Islet of Langerhans (tissue), 1 donor: ENCODE data around the gene SORBS2.
"Not testable (repeated sequence)": the region's sequence is repeated elsewhere in the genome, so short reads cannot be mapped to it uniquely, and the experiment has no call there.

Experiments
- FAIRE-seq: peaks from one replicate; lab custom pipeline; 2011; peaks lifted over from hg19 to GRCh38; lab: Jason Lieb, UNC

The SORBS2 gene

DNA sequence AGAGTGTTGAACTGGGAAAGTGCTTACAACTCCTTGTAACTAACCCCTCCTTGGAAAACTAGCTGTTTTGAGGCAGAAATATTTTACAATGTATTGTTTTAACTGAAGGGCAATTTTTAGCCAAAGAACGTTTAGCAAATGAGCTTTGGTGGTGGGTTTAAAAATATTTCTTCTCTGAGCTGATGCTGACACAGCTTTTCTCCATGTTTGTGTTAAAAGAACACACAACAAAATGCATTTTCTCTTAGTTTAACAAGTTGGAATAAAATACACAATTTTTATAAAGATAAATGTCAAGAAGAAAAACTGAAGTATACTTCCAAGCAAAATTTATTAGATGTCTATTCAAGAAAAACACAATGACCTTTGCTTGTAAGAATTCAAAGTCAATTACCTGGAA, 226.8 kb downstream of the SORBS2 start:
- no peak for FAIRE-seq

DNA sequence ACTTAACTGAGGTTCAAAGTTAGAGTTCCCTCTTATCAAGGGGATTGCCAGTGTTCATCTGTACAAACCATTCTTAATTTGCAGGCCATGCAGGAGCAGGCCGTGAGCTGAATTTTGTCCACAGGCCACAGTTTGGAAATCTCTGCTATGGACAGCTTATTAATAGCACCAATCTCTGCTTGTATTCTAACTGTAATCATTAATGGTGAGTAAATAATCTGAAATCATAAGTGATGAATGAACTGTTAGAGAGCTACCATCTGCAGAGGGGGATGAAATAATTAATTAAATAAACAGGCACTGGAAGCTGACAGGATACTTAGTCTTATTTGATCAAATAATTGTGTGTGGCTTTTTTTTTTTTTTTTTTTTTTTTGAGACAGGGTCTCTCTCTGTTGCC, 228.2 kb downstream of the SORBS2 start:
- no peak for FAIRE-seq

DNA sequence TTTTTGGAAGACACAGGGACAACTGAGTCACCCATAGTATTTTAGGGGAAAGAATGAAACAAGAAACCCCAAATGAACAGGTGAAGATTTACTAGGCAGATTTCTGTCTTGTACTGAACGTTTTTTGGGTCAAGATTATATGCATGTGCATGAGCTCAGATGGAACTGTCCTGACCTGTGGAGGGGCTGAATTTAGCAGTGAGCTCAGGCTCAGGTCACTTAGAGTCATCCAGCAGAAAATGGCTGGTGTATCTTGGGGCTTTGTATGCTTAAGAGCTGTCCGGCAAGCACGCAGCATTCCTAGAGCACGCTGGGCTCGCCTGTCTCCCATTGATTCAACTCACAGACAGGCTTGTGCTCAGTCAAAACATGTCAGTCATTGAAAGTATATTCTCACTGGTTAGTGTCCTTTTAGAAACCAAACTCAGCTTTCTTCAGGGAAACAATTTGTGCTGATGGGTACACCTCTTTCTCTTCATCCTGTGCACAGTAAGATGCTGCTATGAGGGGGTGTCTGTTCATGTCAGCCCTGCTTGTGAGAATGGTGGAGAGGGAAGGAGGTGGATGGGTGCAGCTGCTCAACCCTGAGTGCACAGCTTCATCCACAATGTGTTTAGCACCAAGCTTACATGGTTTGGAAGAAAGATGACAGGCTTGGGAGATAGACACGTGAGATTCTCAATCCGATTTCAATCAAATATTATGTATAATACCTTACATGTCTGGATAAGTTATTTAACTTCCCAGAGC, 229.2 kb downstream of the SORBS2 start:
- FAIRE-seq, result no peak

DNA sequence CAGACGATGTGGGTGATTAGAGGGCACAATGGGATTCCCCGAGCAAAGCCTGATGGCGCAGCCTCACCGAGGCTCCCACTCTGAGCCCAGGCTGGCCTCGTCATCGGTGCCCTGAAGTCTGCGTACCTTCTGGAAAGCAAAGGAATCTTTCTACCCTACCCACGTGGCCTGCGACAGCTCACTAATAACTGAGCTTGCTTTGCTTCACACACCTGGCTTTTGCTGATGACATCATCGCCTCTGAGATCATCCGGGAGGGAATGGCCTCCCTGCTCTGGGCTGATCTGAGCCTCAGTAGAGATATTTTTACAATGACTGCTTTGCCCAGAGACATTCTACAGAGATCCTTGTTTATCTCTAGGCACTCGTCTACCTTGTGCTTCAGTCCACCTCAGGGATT, 231.3 kb downstream of the SORBS2 start:
- no peak for FAIRE-seq

DNA sequence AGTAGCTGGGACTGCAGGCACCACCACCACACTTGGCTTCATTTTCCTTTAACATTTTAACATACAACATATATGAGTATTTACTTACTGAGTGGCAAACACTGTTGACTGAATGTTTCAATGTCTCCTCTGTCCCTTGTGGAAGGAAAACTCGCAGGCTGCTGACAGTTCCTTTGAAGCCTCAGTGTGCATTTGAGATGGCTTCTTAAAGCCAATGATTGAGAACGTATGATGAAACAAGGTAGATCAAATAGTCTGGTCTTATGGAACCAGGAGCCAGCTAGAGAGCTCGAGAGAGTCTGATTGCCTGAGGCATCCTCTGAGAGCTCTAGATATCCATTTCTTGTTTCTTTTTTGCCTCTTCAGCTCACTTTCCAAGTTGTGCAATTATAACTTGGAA, 233.7 kb downstream of the SORBS2 start:
- FAIRE-seq, result no peak

DNA sequence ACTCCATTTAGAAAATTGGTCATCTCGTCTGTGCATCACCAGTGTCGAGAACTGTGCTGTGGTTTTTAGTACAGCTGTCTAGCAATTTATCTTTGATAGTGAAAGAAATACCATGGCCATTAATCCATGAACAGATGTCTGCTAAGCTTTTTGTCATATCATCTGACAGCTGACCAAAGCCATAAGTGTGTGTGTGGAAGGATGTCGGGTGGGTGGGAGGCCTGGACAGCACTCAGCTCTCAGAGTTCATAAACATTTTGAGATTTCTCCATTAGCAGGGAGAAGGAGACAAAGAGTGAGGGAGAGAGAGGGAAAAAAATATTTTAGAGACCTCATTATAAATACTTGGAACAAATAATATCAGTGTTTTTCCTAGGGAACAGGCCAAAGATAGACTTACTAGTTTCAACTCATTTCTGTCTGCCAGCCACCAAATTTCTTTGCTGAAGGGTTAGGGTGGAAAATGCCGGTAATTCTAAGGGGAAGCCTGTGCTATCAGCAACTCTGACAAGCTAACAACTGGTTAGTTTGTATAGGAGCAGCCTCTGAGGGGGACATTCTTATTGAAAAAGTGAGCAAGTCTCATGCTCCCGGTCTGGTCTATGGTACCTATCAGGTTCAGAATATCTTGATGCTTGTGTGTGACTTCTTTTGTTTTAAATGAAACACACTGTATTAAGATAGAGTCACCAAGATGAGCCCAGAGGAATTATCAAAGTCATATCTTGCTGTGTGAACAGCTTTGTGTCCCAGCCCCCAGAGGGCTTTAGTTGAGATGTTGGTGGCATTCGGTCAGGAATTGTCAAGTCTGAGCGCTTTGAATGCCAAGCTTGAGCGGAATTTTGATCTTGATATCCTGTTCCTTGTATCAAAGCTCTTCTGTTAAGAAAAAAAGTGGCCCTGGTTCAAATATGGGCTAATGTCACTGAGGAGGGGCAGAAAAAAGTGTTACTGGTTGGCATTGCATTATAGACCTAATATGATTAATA, 234.7 kb downstream of the SORBS2 start:
- no peak for FAIRE-seq

DNA sequence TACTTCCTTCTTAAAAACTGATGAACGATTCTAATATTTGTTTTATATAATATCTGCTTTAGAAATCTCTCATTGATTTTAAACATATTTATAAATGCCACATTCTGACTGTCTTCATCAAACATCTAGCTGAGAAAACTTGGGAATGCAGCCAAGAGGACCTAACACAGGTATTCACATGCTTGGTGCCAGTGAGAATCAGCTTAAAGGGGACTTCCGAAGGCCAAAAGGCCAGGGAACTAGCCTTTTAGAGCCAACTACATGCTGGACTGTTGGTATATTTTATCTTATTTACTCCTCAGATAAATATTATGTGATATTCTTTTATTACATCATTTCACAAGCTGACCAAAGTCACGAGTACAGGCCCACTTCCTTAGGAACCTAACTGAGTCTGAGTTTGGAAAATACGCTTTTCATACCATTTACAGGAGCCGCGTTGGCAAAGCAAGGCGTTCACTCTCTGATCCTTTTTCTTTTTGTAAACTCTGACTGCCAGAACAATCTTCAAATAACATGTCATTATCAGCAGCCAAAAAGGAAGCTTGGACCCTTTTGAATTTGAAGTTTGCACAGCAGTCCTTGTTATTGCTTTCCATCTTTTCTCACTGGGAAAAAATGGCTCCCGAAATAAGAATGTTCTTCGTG, 235.6 kb downstream of the SORBS2 start:
- no peak for FAIRE-seq

DNA sequence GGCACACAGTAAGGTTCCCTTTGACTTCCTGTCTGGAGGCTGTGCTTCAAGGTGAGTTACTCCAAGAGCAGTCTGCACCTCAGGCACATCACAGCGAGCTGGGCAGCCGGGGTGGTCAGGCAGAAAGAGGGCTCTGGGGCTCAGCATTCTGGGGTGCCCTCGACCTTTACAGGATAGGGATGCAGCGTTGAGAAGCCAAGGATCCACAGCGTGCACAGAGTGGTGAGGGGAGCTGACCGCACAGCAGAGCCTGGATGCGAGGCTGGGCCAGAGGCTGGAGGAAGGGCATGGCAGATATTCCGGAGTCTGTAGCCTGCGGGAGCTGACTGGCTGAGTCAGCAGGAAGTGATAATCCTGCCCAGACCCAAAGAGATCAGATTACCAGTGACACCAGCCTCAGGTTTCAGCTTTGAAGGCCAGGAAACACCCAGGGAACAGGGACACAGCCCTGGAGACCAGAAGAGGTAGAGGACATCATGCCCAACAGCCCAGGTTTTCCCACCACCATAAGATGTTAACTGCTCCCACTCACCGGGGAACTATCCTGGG, 238.3 kb downstream of the SORBS2 start:
- FAIRE-seq, result no peak

DNA sequence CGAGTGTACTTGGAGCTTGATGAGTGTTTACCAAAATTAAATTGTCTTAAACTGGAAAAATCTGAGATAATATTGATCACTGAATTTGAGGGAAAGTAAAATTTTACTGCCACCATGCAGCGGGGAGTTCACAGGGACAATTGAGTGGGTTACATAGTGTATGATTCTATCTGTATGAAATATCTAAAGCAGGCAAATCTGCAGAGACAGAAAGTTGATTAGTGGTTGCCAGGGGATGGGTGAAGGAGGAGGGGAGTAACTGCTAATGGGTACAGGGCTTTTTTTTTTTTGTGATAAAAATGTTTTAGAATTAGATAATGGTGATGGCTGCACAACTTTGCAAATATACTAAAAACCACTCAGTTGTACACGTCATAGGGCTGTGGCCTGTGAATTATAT, 241.3 kb downstream of the SORBS2 start:
- FAIRE-seq, result peak; percentile 33

DNA sequence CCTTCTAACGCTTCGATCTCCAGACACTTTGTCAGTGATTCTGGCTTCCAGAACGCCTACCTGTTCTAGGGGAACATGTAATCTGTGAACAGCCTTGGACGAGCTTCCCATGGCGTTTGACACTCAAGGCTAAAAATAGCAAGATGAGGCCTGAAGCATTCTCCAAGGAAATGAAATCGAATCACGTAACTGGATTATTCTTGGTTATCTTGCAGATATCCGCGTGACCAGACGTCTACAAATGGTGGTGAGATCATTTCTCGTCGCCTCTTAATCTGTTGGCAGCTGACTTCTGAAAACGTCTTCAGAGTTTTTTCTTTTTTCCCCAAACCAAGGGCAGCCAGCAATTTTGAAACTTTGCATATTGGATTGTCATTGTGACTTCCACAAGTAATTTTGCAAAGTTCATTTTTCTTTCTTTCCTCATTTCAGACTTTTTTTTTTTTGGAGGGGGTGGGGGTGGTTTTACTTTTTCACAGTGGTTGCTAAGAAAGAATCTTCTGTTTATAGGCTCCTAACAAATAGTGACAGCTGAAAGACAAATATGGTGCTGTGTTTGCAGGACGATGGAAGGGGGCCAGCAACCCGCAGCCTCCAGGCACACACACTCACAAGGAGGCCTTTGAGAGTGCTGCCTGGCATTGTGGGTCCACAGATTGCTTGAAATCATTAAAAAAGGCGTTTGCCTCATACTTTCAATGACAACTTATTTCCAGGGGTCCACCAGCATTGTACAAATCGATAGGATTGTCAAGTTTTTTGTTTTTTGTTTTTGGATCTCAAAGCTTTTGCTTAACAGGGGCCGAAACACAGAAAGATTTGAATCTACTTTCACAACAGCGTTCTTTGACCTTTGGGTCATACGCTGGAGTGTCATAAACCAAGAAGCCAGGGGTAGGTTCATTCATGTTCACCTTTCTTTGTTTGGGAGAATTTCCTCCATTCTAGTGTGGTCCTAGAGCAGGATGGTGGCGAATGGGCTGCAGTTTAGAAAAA, 244.3 kb downstream of the SORBS2 start:
- no peak for FAIRE-seq

DNA sequence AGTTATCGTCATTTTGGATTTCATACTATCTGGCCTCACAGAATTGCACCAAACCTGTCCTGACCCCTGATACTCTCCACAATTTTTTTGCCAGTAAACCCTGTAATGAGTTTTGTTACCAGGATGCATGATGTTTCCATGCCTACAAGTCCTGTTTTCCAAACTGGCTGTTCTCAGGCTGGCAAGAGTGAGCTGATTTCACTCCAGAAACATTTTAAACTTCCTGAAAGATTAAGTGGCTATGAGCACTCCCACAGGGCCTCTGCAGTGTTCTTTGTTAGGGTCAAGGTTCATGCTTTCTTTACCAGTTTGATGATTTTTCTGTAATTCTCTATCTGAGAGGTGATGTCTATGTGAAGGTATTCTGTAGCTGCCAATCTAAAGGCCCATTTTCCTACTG, 245.0 kb downstream of the SORBS2 start:
- FAIRE-seq, result no peak

DNA sequence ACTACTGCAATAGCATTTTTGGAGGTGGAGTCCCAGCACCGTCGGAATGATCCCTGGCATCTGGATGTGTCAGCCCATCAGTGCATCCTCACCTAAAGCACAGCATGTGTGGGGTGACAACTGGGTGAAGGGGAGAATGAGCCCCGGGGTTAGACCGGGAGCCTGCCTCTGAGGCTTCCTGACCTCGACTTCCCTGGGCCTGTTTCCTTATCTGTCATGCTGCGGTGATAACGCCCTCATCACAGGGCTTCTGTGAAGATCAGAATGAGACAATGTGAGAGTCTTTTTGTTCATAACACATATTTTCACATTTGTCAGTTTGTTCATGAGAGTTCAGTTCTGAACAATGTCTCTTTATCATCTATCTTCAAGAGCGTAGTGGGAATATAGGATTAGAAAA, 245.6 kb downstream of the SORBS2 start:
- no peak for FAIRE-seq

DNA sequence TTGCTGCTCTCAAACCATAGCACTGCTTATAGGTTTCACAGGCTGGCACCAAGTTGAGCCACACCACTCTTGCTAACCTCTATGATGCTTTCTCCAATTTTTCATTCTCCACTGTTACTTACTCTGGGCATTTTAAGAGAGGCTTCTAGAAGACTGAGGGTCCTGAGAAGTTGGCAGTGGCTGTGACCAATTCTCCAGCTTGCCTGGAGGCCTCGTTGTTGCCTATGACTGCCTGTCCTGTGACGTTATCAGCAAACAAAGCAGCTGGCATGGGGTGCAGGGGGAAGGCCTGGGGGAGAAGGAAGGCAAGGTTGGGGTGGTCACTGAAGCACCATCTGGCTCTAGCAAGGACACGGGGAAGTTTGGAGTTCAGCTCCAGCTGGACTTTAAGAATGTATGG, 246.3 kb downstream of the SORBS2 start:
- FAIRE-seq, result no peak

DNA sequence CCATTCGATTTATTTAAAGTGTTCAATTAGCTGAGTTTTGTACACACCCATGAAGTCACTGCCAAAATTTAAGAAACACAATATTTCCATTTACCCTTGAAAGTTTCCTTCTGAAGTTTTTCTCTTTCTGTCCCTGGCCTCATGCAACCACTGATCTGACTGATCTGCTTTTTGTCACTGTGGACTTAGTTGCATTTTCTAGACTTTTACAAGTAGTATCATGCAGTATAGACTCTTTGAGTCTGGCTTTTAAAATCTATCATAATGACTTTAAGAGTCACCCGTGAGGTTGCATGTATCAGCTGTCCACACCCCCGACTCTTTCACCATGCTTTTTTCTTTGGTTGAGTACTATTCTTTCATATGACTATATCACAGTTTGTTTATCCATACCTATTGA, 247.6 kb downstream of the SORBS2 start:
- FAIRE-seq, result no peak

DNA sequence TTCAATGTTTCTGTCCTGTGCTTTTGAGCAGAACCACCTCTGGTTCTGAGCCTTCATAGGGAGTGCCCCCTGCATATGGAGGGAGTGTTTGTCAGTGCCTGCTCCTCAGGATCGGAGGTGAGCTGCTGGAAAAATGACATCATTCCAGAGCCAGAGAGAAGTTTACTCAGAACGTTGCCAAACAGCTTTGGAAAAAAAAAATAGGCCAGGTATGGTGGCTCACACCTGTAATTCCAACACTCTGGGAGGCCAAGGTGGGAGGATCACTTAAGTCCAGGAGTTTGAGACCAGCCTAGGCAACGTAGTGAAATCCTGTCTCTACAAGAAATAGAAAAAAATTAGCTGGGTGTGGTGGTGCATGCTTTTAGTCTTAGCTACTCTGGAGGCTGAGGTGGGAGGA, 249.5 kb downstream of the SORBS2 start:
- no peak for FAIRE-seq

DNA sequence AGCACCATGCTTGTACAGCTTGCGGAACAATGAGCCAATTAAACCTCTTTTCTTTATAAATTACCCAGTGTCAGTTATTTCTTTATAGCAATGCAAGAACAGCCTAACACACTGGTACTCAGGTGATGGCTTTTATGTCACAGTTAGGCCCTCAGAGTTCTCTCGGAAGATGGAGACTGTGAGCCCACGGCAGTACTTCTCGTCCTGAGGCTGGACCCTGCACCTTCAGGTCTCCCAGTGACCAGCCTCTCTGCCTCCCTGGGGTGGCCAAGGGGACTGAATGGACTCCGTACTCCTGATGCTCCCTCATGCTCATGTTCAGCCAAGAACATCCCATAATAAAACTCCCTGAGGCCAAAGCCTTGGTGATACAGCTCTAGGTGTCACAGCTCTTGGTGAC, 251.7 kb downstream of the SORBS2 start:
- FAIRE-seq, result no peak

DNA sequence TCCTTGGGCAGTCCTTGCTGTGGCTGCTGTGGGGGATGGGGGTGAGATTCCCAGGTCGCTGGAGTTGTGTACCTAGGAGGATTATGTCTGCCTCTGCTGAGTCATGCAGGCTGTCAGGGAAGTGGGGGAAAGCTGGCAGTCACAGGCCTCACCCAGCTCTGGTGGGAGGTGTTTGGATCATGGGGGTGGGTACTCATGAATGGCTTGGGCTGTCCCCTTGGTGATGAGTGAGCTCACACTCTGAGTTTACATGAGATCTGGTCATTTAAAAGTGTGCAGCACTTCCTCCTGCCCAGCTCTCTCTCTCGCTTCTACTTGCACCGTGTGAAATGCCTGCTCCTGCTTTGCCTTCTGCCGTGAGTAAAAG, 252.1 kb downstream of the SORBS2 start:
- FAIRE-seq, result no peak

DNA sequence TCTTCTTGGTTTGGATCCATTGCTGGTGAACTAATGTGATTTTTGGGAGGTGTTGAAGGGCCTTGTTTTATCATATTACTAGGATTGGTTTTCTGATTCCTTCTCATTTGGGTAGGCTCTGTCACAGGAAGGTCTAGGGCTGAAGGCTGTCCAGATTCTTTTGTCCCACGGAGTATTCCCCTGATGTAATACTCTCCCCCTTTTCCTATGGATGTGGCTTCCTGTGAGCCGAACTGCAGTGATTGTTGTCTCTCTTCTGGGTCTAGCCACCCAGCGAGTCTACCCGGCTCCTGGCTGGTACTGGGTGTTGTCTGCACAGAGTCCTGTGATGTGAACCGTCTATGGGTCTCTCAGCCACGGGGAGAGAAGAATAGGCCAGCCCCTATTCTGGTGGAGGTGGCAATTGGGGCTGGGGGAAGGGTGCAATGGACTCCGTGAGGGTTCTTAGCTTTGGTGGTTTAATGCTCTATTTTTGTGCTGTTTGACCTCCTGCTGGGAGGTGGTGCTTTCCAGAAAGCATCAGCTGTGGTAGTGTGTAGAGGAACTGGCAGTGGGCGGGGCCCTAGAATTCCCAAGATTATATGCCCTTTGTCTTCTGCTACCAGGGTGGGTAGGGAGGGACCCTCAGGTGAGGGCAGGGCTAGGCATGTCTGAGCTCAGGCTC, 252.6 kb downstream of the SORBS2 start:
- FAIRE-seq, result not testable (repeated sequence)

DNA sequence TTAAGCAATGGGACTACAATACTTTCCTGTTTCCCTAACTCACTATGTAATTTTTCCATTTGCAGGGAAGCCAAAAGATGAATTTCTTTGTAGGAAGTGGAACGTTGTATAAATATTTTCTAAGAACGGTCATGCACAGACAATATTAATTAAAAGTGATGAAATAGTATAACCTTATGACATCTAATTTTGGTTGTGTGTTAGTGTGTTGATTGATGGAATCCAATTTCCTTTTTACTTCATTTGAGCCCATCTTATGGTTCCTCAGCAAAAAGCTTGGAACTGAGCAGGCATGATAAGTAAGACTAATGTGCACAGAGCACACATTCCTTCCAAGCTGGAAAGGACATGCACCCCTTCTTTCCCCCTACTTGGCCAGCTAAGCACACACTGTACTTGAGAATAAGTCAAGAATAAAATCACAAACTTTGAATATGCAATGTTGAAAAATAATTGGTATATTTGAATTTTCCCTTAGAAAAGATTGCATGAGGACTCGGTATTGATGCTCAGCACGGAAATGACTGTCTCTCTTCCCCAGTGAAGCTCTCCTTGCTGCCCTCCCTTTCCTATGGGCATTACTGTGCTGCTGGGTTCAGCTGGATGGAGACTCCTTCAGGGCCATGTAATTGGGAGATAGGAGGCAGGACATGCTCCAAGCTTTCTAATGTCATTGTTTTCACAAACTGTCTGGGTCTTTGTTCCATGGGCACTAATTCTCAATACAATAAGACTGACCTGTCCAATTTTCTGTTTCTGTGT, 257.4 kb downstream of the SORBS2 start:
- no peak for FAIRE-seq

DNA sequence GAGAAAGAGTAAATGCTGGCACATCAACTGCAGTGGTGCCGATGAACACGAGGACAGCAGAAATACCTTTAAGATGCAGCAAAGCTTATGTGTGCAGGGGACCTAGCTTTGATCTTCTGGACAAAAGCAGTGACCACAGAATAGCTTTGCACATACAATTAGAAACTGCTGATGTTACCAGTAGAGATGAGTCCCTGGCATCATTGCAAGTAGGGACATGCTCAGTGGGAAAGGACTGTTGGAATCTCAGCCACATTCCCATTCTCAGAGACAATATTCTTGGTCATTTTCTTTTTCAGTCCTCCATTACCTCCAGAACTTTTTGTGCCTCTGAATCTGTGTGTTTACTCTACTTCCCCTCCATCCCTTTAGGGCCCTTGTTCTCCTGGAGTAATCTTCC, 259.7 kb downstream of the SORBS2 start:
- no peak for FAIRE-seq
